NOMO-1 treated with dmso at 0.1 percent for 144 hours (cell line): Measurements from ENCODE around the gene NUDT4B.
"Not testable (repeated sequence)": the region's sequence is repeated elsewhere in the genome, so short reads cannot be mapped to it uniquely, and the experiment has no call there.

Experiments used
- DNase-seq: peaks from one replicate; lab custom pipeline; 2025; ENCODE audit not compliant: unreplicated experiment; lab: John Stamatoyannopoulos, UW

The NUDT4B gene

GRCh38 chr1:148735538-148735937 lies 13.0 kb upstream of the NUDT4B start:
- not testable (repeated sequence) for DNase-seq

- DNase-seq: not testable (repeated sequence)
These were observed 9.9 kb upstream of the NUDT4B start for GRCh38 chr1:148738667-148739066.

DNA sequence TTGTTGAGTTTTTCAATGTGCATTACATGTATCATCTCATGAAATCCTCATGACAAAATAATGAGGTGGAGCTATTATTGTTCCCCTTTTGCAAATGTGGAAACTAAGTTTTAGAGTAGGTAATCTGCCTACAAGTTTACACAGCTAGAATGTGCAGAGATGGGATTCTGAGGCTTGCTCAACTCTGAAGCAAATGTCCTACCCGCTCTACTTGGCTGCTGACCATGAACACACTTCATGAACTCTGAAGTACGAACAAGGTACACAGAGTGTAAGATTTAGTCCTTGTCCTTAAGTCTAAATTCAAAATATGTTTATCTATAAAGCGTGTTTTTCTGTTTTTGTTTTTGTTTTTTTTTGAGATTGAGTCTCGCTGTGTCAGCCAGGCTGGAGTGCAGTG lies 5.4 kb upstream of the NUDT4B start:
- not testable (repeated sequence) for DNase-seq

GRCh38 chr1:148743726-148744720 lies 4.6 kb upstream of the NUDT4B start:
- not testable (repeated sequence) for DNase-seq

DNA sequence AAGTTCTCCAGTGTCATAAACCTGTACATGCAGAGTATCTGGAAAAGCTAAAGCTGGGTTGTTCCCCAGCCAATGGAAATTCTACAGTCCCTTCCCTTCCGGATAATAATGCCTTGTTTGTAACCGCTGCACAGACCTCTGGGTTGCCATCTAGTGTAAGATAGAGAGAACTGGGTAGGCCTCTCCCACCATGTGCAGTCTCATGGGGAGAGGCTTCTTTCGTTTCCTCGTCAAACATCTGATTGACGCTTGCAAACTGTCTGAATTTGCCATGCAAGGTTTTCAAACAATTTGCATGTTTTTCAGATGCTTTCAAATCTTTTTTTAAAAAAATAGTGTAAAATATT lies 734 bp downstream of the NUDT4B start:
- not testable (repeated sequence) for DNase-seq

- DNase-seq: not testable (repeated sequence)
These were observed 7.7 kb downstream of the NUDT4B start for GRCh38 chr1:148756231-148756630.

GRCh38 chr1:148757446-148757845 lies 8.9 kb downstream of the NUDT4B start:
- not testable (repeated sequence) for DNase-seq

- not testable (repeated sequence) for DNase-seq
These were observed 9.8 kb downstream of the NUDT4B start for GRCh38 chr1:148758412-148758811.

DNA sequence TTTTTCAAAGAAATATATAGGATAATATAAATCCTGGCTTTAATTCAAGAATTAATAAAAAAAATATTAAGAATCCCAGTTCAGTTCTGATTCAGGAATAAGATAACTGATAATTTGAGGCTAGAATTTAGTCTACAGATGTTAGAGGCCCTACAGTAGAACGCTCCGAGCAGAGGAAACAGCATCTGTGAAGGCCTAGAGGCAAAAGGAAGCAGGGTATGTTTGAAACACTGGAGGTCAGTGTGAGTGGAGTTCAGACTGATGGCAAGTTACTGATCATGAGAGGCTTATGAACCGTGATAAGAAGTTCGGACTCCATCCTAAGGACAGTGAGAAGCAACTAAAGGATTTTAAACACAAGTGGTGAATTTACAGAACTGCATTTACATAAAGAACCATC lies 10.4 kb downstream of the NUDT4B start:
- DNase-seq: not testable (repeated sequence)

- DNase-seq: not testable (repeated sequence)
These were observed 11.2 kb downstream of the NUDT4B start for GRCh38 chr1:148759749-148760148.

GRCh38 chr1:148760206-148760605 lies 11.6 kb downstream of the NUDT4B start:
- not testable (repeated sequence) for DNase-seq

DNA sequence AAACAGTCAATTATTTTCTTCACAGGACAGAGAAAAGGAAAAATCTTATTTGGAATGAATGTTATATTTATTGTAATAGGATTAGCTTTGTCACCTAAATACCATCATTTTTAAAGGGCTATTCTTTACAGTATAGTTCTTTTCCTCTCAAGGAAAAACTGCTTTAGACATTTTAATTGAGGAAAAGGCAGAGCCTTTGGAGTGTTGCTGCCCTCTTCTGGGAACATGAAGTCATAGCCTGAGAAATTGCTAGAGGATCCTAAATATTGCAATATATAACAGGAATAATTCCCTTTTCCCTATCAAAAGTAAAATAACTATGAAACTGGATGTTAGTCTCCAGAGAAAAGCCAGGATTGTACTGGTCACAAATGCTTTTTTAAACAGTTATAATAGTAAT lies 12.8 kb downstream of the NUDT4B start:
- DNase-seq: not testable (repeated sequence)

DNA sequence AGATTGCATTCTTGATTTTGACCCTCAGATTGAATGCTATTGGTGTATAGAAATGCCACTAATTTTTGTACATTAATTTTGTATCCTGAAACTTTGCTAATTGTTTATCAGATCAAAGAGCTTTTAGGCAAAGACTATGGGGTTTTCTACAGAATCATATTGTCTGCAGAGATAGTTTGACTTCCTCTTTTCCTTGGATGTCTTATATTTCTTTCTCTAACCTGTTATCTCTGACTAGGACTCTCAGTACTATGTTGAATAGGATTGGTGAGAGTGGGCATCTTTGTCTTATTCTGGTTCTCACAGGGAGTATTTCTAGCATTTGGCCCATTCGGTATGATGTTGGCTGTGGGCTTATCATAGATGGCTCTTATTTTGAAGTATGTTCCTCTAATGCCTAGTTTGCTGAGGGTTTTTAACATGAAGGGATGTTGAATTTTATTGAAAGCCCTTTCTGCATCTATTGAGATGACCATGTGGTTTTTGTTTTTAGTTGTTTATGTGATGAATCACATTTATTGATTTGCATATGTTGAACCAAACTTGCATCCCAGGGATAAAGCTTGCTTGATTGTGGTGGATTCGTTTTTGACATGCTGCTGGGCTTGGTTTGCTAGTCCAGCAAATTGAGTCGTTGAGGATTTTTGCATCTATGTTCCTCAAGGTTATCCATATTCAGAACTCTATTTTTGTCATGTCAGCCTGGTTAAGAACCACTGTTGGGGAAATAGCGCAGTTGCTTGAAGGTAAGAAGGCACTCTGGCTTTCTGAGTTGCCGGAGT lies 16.9 kb downstream of the NUDT4B start:
- not testable (repeated sequence) for DNase-seq

GRCh38 chr1:148768541-148768940 lies 20.0 kb downstream of the NUDT4B start:
- not testable (repeated sequence) for DNase-seq

DNA sequence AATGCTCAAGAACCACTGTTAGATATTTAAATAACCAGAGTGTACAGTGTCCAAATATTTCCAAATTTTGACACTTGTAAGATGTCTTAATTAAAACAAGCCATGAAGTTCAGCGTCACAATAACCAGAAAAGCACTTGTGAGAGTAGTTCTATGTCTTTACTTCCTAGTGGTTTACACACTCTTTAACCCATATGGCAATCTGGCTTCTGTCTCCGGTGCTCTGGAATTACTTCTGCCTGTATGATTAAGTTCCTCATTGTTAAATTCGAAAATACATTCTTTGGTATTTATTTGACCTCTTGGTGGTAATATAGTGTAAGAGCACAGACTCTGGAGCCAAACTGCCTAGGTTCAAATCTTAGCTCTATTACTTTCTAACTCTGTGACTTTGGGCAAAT lies 20.9 kb downstream of the NUDT4B start:
- DNase-seq: not testable (repeated sequence)

DNA sequence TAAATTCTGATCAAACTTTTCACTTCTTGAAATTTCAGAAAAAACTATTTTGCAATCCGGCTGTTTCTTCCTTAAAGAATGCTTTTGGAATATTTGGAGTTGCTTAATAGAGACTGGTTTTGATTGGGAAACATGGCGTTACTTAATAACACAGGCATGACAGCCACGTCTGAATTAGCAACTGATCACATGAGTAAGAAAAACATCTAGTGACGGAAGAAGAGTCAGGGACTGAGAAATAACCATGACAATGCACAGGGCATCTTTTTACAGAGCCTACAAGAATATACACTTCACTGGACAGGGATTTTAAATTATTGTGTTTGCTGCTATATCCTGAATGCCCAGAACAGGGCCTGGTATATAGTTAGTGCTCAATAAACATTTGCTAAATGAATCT lies 25.1 kb downstream of the NUDT4B start:
- not testable (repeated sequence) for DNase-seq

GRCh38 chr1:148774102-148774501 lies 25.5 kb downstream of the NUDT4B start:
- not testable (repeated sequence) for DNase-seq

- not testable (repeated sequence) for DNase-seq
These were observed 26.7 kb downstream of the NUDT4B start for GRCh38 chr1:148775263-148775662.

DNA sequence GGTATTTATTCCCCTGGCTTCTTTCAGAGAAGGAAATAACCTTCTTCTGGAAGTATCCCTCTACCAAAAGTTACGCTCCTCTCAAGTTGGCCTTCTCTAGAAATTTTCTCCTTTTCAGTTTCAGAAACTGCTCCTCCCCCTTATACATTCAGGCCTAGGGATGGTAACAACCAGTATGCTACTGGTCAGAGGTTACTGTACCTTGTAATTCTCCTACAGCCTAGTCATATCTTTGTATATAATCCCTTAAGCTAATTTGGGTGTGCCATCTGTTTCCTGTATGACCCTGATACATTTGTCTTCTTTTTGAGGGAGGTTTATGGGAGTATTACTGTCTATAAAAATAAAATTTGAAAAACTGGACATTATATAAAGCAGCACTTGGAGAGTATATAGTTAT lies 29.1 kb downstream of the NUDT4B start:
- not testable (repeated sequence) for DNase-seq

GRCh38 chr1:148780404-148780803 lies 31.8 kb downstream of the NUDT4B start:
- DNase-seq: not testable (repeated sequence)

DNA sequence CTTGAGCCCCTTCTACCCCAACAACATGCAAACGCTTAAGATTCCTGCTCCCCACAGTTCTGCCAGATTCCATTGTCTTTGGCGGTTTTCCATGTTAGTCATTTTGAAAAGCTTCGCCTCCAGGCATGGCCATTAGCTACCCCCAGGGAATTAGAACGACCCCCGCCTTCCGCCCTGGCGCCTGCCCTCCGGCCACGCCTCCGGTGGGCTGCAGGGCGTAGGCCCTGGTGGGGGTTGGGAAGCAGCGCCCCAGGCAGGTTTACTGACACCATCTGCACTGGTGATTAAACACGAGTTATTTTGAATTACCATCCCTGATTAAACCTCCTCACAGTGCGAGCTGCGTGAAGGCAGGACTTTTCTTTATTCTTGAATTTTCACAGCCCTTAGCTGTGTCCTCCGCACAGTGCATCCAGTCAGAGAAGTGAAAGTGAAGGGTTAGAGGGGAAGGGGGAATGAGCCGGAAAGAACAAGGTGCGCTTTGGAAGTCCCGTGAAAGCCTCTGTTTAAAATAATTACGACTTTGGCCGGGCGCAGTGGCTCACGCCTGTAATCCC lies 43.0 kb downstream of the NUDT4B start:
- not testable (repeated sequence) for DNase-seq
